PFSK-1 (cell line): ENCODE measurements around the gene DSP.

ENCODE experiments used
- POLR2AphosphoS5 ChIP-seq: IDR thresholded peaks from 2 replicates; pipeline ENCODE4 v1.6.1; 2012; ENCODE audit warnings: low read depth, mild to moderate bottlenecking, control low read depth, low read length, moderate library complexity
- SIN3A ChIP-seq: IDR thresholded peaks from 2 replicates; pipeline ENCODE4 v1.6.1; 2012; ENCODE audit warnings: mild to moderate bottlenecking, low read length, moderate library complexity, borderline replicate concordance; ENCODE audit not compliant: insufficient read depth
- TAF1 ChIP-seq: IDR thresholded peaks from 2 replicates; pipeline ENCODE4 v1.6.1; 2012; ENCODE audit warnings: low read length, control low read depth, borderline replicate concordance; ENCODE audit not compliant: insufficient read depth

DNA sequence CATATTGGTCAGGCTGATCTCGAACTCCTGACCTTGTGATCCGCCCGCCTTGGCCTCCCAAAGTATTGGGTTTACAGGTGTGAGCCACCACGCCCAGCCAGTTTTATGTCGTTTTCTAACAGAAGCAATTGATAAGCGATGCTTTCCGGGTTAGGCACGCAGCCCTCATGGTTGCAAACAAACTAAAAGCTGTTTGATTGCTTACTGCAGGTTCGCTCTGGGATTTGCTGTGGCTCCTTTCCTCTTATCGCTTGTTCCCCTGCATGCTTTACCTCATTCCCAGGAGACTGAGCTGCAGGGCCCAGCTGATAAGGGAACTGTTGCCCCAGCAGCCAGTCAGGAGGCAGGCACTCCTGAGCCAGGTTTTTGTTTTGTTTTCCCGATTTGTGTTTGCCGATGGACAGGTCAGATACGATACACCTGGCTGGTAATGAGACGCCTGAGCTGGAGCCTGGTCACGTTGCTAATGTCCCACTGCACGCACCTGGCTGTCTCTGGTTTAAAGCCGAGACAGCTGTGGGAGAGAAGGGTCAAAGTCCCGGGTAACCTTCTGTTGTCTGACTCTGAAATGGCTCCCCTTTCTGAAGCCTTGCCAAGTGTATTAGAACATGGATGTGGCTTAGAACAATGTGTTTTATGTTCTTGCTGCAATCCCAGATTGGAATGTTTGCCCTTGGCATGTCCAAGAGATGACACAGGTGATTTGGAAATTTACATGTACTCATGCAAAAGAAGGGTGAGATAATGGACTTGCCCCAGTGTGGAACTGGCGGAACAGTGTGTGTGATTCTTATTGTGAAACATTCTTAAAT lies 19.9 kb downstream of the DSP start:
- TF ChIP-seq TAF1 (no peak), POLR2AphosphoS5 (no peak), SIN3A (no peak)
